Osteocyte (in vitro differentiated cells): ENCODE data around the gene KCNIP4. TPM values are rescaled to one million over a fixed set of nuclear protein-coding genes. Genes with fewer than 3 reads are reported as not detected.

Experiments
- DNase-seq: peaks from one replicate; pipeline ENCODE4 v3.0.0; 2021; ENCODE audit warnings: mixed read lengths; ENCODE audit not compliant: unreplicated experiment; ENCODE audit errors: extremely low spot score
- H3K27ac Mint-ChIP-seq: one replicate; pipeline ENCODE4 v1.8.0; 2021; ENCODE audit warnings: mild to moderate bottlenecking, mixed read lengths; ENCODE audit not compliant: unreplicated experiment
- H3K27me3 Mint-ChIP-seq: one replicate; pipeline ENCODE4 v1.8.0; 2021; ENCODE audit warnings: mixed read lengths; ENCODE audit not compliant: unreplicated experiment
- H3K36me3 Mint-ChIP-seq: one replicate; pipeline ENCODE4 v1.8.0; 2021; ENCODE audit warnings: mixed read lengths; ENCODE audit not compliant: unreplicated experiment
- H3K4me1 Mint-ChIP-seq: one replicate; pipeline ENCODE4 v1.8.0; 2021; ENCODE audit warnings: mixed read lengths; ENCODE audit not compliant: unreplicated experiment
- H3K4me3 Mint-ChIP-seq: one replicate; pipeline ENCODE4 v1.8.0; 2021; ENCODE audit warnings: mild to moderate bottlenecking, moderate library complexity, mixed read lengths; ENCODE audit not compliant: unreplicated experiment
- H3K9me3 Mint-ChIP-seq: one replicate; pipeline ENCODE4 v1.8.0; 2021; ENCODE audit warnings: mixed read lengths; ENCODE audit not compliant: unreplicated experiment
- CTCF ChIP-seq: fragments of 200-600 bp; sonication (generic); IDR thresholded peaks from 2 replicates; pipeline ENCODE4 v1.5.0; 2021; ENCODE audit warnings: antibody characterized with exemption, mild to moderate bottlenecking, moderate library complexity
- total RNA-seq: library from RNA; stranded (reverse); gene quantifications from 2 replicates; pipeline ENCODE4 v1.2.1, GENCODE V29; 2021

KCNIP4 gene
- total RNA-seq, 1 donor from 2014 or later: 0.24 TPM

- Mint-ChIP-seq H3K4me1 (no peaks in the 10 kb centered on the region), H3K9me3 (peaks cover 21% of the 10 kb centered on the region), H3K27ac (no peak overlapping the region), H3K27me3 (no peaks in the 10 kb centered on the region), H3K4me3 (no peak overlapping the region), H3K36me3 (no peaks in the 10 kb centered on the region)
- no peak for TF ChIP-seq CTCF
- no peak for DNase-seq
These were observed 886.7 kb downstream of the KCNIP4 start for GRCh38 chr4:21061902-21062301.

GRCh38 chr4:21046141-21046540 lies 902.4 kb downstream of the KCNIP4 start:
- Mint-ChIP-seq H3K4me1 (no peaks in the 10 kb centered on the region), H3K9me3 (peaks cover 3% of the 10 kb centered on the region), H3K36me3 (no peaks in the 10 kb centered on the region), H3K27ac (no peak overlapping the region), H3K4me3 (no peak overlapping the region), H3K27me3 (no peaks in the 10 kb centered on the region)
- no peak for TF ChIP-seq CTCF
- no peak for DNase-seq

GRCh38 chr4:21045119-21045518 lies 903.5 kb downstream of the KCNIP4 start:
- H3K9me3 Mint-ChIP-seq: peaks cover 3% of the 10 kb centered on the region
- no peak overlapping the region for H3K4me3 Mint-ChIP-seq
- no peaks in the 10 kb centered on the region for H3K4me1 Mint-ChIP-seq
- no peak overlapping the region for H3K27ac Mint-ChIP-seq
- no peaks in the 10 kb centered on the region for H3K27me3 Mint-ChIP-seq
- no peak for DNase-seq
- no peaks in the 10 kb centered on the region for H3K36me3 Mint-ChIP-seq
- no peak for TF ChIP-seq CTCF

GRCh38 chr4:21041708-21042107 lies 906.9 kb downstream of the KCNIP4 start:
- Mint-ChIP-seq H3K4me3 (no peak overlapping the region), H3K4me1 (no peaks in the 10 kb centered on the region), H3K36me3 (no peaks in the 10 kb centered on the region), H3K9me3 (peaks cover 3% of the 10 kb centered on the region), H3K27ac (no peak overlapping the region), H3K27me3 (no peaks in the 10 kb centered on the region)
- no peak for DNase-seq
- no peak for TF ChIP-seq CTCF

- no peak for TF ChIP-seq CTCF
- no peak overlapping the region for H3K27ac Mint-ChIP-seq
- H3K9me3 Mint-ChIP-seq: no peaks in the 10 kb centered on the region
- H3K36me3 Mint-ChIP-seq: no peaks in the 10 kb centered on the region
- no peaks in the 10 kb centered on the region for H3K4me1 Mint-ChIP-seq
- no peak overlapping the region for H3K4me3 Mint-ChIP-seq
- H3K27me3 Mint-ChIP-seq: no peaks in the 10 kb centered on the region
- DNase-seq: no peak
These were observed 913.8 kb downstream of the KCNIP4 start for GRCh38 chr4:21034728-21035127.
